Liver (tissue), 9 donors: ENCODE results near the gene PCGF2. TPM values are rescaled to one million over a fixed set of nuclear protein-coding genes. Genes with fewer than 3 reads are reported as not detected.

Experiments
- DNase-seq: peaks from one replicate; pipeline ENCODE4 v3.0.0-alpha.2; 2017; ENCODE audit warnings: low spot score
- H3K27ac ChIP-seq, 2 donors: one replicate each; pipeline ENCODE4 v1.7.0; 2013; ENCODE audit warnings: inconsistent platforms in 2 of 2, low read length in 2 of 2, control low read depth in 1 of 2, low read depth in 1 of 2, mild to moderate bottlenecking in 1 of 2
- H3K27me3 ChIP-seq, 4 donors: one replicate each; pipeline versions ENCODE4 v1.6.1 to v1.7.0; 2013; ENCODE audit warnings: low read length in 3 of 4, inconsistent platforms in 1 of 4, mild to moderate bottlenecking in 1 of 4, moderate library complexity in 1 of 4; ENCODE audit not compliant: control insufficient read depth in 4 of 4, insufficient read depth in 4 of 4
- H3K36me3 ChIP-seq, 4 donors: one replicate each; pipeline versions ENCODE4 v1.6.1 to v1.7.0; 2013; ENCODE audit warnings: low read length in 3 of 4, mild to moderate bottlenecking in 3 of 4, low read depth in 1 of 4, moderate library complexity in 1 of 4; ENCODE audit not compliant: control insufficient read depth in 4 of 4, insufficient read depth in 3 of 4
- H3K4me1 ChIP-seq, 4 donors: one replicate each; pipeline versions ENCODE4 v1.6.1 to v1.7.0; 2013; ENCODE audit warnings: low read length in 3 of 4, mild to moderate bottlenecking in 3 of 4, moderate library complexity in 1 of 4; ENCODE audit not compliant: control insufficient read depth in 4 of 4, insufficient read depth in 4 of 4
- H3K4me3 ChIP-seq, 3 donors: one replicate each; pipeline versions ENCODE4 v1.6.1 to v1.7.0; 2013; ENCODE audit warnings: low read length in 3 of 3, control low read depth in 1 of 3, low read depth in 1 of 3, mild to moderate bottlenecking in 1 of 3
- H3K9ac ChIP-seq, 2 donors: one replicate each; pipeline ENCODE4 v1.7.0; 2013; ENCODE audit warnings: low read length in 2 of 2, mild to moderate bottlenecking in 2 of 2, moderate library complexity in 2 of 2, control low read depth in 1 of 2, low read depth in 1 of 2
- H3K9me3 ChIP-seq, 4 donors: one replicate each; pipeline versions ENCODE4 v1.6.1 to v1.7.0; 2013; ENCODE audit warnings: low read length in 3 of 4; ENCODE audit not compliant: control insufficient read depth in 4 of 4
- FOXA2 ChIP-seq: IDR thresholded peaks from 2 replicates; pipeline ENCODE4 v1.6.1; 2016; ENCODE audit warnings: antibody characterized with exemption
- JUND ChIP-seq, 2 donors: IDR thresholded peaks; 2 replicates each; pipeline ENCODE4 v1.6.1; 2016; ENCODE audit warnings: antibody characterized with exemption in 2 of 2
- RAD21 ChIP-seq, 2 donors: IDR thresholded peaks; 2 replicates each; pipeline ENCODE4 v1.6.1; 2016; ENCODE audit warnings: antibody characterized with exemption in 2 of 2, mild to moderate bottlenecking in 2 of 2
- RXRA ChIP-seq, 2 donors: IDR thresholded peaks; 2 replicates each; pipeline ENCODE4 v1.6.1; 2017 to 2018; ENCODE audit warnings: antibody characterized with exemption in 2 of 2, mild to moderate bottlenecking in 1 of 2
- TAF1 ChIP-seq: conservative IDR thresholded peaks from 2 replicates; pipeline ENCODE4 v1.6.1; 2016; ENCODE audit warnings: antibody characterized with exemption, mild to moderate bottlenecking
- YY1 ChIP-seq: IDR thresholded peaks from 2 replicates; pipeline ENCODE4 v1.6.1; 2016; ENCODE audit warnings: antibody characterized with exemption, mild to moderate bottlenecking
- WGBS: extraction: QIAGEN DNeasy Blood & Tissue Kit; methylation state at CpG from one replicate; pipeline ENCODE4 v1.1.7; 2013; 5-methylcytosine and 5-hydroxymethylcytosine counted together
- polyA plus RNA-seq, 2 donors: library from polyadenylated mRNA; stranded (reverse) in 1 of 2; unstranded in 1 of 2; fragments of 200-250 nt in 1 of 2; fragments of >200 nt in 1 of 2; fragmentation: Nextera tagmentation in 1 of 2; extraction: Ambion mirVana in 1 of 2; gene quantifications; one replicate each; pipeline versions ENCODE4 v1.2.1 to v1.2.3, GENCODE V29; 2013 to 2015
- total RNA-seq, 2 donors: library from RNA; depleted of rRNA; stranded (reverse); fragments of >200 nt; gene quantifications; one replicate each; pipeline ENCODE4 v1.2.3, GENCODE V29; 2014
- TF ChIP-seq, protein P1 (sequence below): IDR thresholded peaks from 2 replicates; pipeline ENCODE4 v1.6.1; 2016; ENCODE audit warnings: antibody characterized with exemption
- TF ChIP-seq, protein P2 (sequence below): IDR thresholded peaks from 2 replicates; pipeline ENCODE4 v1.6.1; 2016; ENCODE audit warnings: antibody characterized with exemption
- TF ChIP-seq, protein P3 (sequence below): fragments of 150-350 bp; IDR thresholded peaks from 2 replicates; pipeline ENCODE4 v1.5.1; 2017; ENCODE audit warnings: improper control_type of control experiment, low read depth, low read length; ENCODE audit not compliant: missing input control
- donor health status: healthy.
- donor health status: healthy.
- donor health status: healthy.
- donor health status: healthy.
- donor health status: healthy.

PCGF2 gene
- total and polyA plus RNA-seq, 4 donors = 1.2 to 3.2 (median 1.8) TPM

- no peak for DNase-seq
- peaks cover 3 to 26% (median 13%) of the 10 kb centered on the region in 4 donors for H3K4me1 ChIP-seq
- H3K27ac ChIP-seq = no peak overlapping the region
- no peaks in the 10 kb centered on the region for H3K9me3 ChIP-seq
- H3K9ac ChIP-seq = no peak overlapping the region
- H3K36me3 ChIP-seq = peaks cover 0 to 2% (median under 1%) of the 10 kb centered on the region in 4 donors
- WGBS = 92% methylated on average over 14 of the region's 14 CpGs
- TF ChIP-seq, protein P1, sequence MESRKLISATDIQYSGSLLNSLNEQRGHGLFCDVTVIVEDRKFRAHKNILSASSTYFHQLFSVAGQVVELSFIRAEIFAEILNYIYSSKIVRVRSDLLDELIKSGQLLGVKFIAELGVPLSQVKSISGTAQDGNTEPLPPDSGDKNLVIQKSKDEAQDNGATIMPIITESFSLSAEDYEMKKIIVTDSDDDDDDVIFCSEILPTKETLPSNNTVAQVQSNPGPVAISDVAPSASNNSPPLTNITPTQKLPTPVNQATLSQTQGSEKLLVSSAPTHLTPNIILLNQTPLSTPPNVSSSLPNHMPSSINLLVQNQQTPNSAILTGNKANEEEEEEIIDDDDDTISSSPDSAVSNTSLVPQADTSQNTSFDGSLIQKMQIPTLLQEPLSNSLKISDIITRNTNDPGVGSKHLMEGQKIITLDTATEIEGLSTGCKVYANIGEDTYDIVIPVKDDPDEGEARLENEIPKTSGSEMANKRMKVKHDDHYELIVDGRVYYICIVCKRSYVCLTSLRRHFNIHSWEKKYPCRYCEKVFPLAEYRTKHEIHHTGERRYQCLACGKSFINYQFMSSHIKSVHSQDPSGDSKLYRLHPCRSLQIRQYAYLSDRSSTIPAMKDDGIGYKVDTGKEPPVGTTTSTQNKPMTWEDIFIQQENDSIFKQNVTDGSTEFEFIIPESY = no peak
- TF ChIP-seq, protein P2, sequence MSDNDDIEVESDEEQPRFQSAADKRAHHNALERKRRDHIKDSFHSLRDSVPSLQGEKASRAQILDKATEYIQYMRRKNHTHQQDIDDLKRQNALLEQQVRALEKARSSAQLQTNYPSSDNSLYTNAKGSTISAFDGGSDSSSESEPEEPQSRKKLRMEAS = no peak
- TF ChIP-seq TAF1 (no peak), FOXA2 (no peak), RXRA (IDR thresholded peaks at IDR 0.05) (no peak), YY1 (no peak), JUND (IDR thresholded peaks at IDR 0.05) (no peak)
- TF ChIP-seq, protein P3, sequence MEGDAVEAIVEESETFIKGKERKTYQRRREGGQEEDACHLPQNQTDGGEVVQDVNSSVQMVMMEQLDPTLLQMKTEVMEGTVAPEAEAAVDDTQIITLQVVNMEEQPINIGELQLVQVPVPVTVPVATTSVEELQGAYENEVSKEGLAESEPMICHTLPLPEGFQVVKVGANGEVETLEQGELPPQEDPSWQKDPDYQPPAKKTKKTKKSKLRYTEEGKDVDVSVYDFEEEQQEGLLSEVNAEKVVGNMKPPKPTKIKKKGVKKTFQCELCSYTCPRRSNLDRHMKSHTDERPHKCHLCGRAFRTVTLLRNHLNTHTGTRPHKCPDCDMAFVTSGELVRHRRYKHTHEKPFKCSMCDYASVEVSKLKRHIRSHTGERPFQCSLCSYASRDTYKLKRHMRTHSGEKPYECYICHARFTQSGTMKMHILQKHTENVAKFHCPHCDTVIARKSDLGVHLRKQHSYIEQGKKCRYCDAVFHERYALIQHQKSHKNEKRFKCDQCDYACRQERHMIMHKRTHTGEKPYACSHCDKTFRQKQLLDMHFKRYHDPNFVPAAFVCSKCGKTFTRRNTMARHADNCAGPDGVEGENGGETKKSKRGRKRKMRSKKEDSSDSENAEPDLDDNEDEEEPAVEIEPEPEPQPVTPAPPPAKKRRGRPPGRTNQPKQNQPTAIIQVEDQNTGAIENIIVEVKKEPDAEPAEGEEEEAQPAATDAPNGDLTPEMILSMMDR = no peak
- no peak overlapping the region for H3K4me3 ChIP-seq
- H3K27me3 ChIP-seq = no peaks in the 10 kb centered on the region
Measured at GRCh38 chr17:38738007-38738662, 10.0 kb downstream of the PCGF2 start.

DNA sequence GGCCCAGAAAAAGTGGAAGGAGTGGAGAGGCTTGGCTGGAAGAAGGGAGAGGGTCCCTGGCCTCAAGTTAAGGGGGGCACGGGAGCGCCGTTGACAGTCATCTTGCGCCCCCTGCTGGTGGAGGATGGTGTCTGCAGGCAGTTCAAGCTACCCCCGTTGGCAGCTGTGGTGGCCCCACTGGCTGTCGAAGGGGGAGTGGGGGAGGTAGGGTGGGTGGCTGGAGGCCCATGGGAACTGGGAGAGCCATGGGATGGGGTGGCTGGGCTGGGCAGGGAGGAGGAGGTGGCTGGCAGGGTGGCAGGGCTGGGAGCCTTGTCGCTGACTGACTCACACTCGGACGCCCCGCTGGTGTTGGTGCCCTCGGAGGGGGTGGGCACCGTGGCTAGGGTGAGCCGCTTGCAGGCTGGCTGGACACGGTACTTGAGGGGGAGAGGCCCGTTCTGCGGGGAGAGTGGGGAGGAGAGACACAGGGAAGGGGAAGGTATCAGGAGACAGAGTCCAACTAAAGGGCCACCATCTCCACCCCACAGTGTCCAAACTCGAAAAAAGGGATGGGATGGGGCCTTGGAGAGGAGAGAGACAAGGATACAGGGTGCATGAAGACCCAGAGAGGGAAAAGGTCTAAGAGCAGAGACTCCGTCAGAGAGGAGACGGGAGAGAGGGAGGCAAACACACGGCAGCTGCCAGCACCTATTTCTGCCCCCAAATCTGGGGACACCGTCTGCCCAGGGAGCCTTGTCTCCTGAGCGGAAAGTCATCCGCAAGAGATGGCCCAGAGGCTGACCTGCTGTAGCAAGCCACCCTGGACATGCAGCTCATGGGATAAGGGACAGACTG, 12.8 kb downstream of the PCGF2 start:
- H3K36me3 ChIP-seq = peaks cover 0 to 2% (median under 1%) of the 10 kb centered on the region in 4 donors
- H3K4me3 ChIP-seq = no peak overlapping the region
- no peak overlapping the region for H3K27ac ChIP-seq
- H3K9me3 ChIP-seq = no peaks in the 10 kb centered on the region
- H3K4me1 ChIP-seq = peaks cover 11 to 35% (median 24%) of the 10 kb centered on the region in 4 donors
- WGBS = 49% methylated on average over 23 of the region's 23 CpGs
- TF ChIP-seq, protein P1 = no peak
- TF ChIP-seq RAD21 (IDR thresholded peaks at IDR 0.05) = peak; percentile 72 to 81
- TF ChIP-seq, protein P3 = peak; percentile 77
- peak; percentile 76 for DNase-seq
- no peak overlapping the region for H3K9ac ChIP-seq
- H3K27me3 ChIP-seq = no peaks in the 10 kb centered on the region
